Measurements from ENCODE around the gene ELP6. TPM values are rescaled to one million over a fixed set of nuclear protein-coding genes. Genes with fewer than 3 reads are reported as not detected.

Gene ELP6
- total and polyA plus RNA-seq, 9 of the 15 experiments (the other 6 are each of a cell fraction or from before 2014, with no cell fraction given), result 76.9 to 198 (median 83.3) TPM

GRCh38 chr3:47475570-47476329, 37.8 kb downstream of the ELP6 start, which contains the start of gene SCAP (continued):
- TF ChIP-seq SMARCA4 (IDR thresholded peaks at IDR 0.05) (no peak), BRD9 (IDR thresholded peaks at IDR 0.05; ENCODE audit: low read depth, partially characterized antibody) (no peak), TBP (optimal IDR thresholded peaks at IDR 0.05; ENCODE audit: low read depth, low read length) (peak; percentile 74), ATF4 (CRISPR knock-in tag; IDR thresholded peaks at IDR 0.05) (0 out of 2 replicates have a peak, but pooled peaks have one; percentile 56), UBTF (IDR thresholded peaks at IDR 0.05; ENCODE audit: borderline replicate concordance in 1 of 2, low read depth in 2 of 2, low read length in 2 of 2) (peak; percentile 24 to 95; a peak in 3 of 4 replicates), TRIM28 (IDR thresholded peaks at IDR 0.05) (peak; percentile 96), ARID3B (CRISPR knock-in tag; IDR thresholded peaks at IDR 0.05; ENCODE audit: borderline replicate concordance) (no peak; the same call in 1 of the 2 replicates), WHSC1 (IDR thresholded peaks at IDR 0.05; ENCODE audit: low read length) (no peak), ZBTB17 (CRISPR knock-in tag; IDR thresholded peaks at IDR 0.05) (peak; percentile 37), GTF2A2 (tag; IDR thresholded peaks at IDR 0.05) (0 out of 2 replicates have a peak, but pooled peaks have one; percentile 23), L3MBTL2 (IDR thresholded peaks at IDR 0.05) (peak; percentile 93), ASH1L (IDR thresholded peaks at IDR 0.05; ENCODE audit: borderline replicate concordance, low read depth, partially characterized antibody) (no peak), ZBTB7A (IDR thresholded peaks at IDR 0.05; ENCODE audit: borderline replicate concordance, control insufficient read depth, low read depth, low read length) (peak; percentile 84), ZHX1 (conservative IDR thresholded peaks at IDR 0.05; ENCODE audit: low read length) (no peak), SIX5 (IDR thresholded peaks at IDR 0.05; ENCODE audit: borderline replicate concordance in 1 of 2, insufficient read depth in 1 of 2, low read depth in 1 of 2, low read length in 2 of 2) (peak in 1 of 2 experiments; percentile 17; a peak in 1 of 4 replicates), ZBTB49 (CRISPR knock-in tag; IDR thresholded peaks at IDR 0.05; ENCODE audit: borderline replicate concordance) (no peak)
